Endothelial cell of umbilical vein (primary cell): Measurements from ENCODE around the gene TRDN. TPM values are rescaled to one million over a fixed set of nuclear protein-coding genes. Genes with fewer than 3 reads are reported as not detected.

Experiments
- BruUV-seq: library from RNA; stranded (reverse); fragments of 400-500 nt; replicated peaks from 2 replicates; lab custom pipeline; 2021; lab: Mats Ljungman, UMichigan
- CTCF ChIA-PET: fragments of 300-600, 350-600 bp; sonication (Branson Sonifier 250); formaldehyde crosslinking; loops from one replicate; lab custom pipeline; 2021; ENCODE audit warnings: antibody characterized with exemption, inconsistent platforms; lab: Charles Lee
- POLR2A ChIA-PET: fragments of 300-600, 350-600 bp; sonication (Branson Sonifier 250); formaldehyde crosslinking; loops from one replicate; lab custom pipeline; 2021; ENCODE audit warnings: antibody characterized with exemption, inconsistent platforms; lab: Charles Lee
- DNase-seq: peaks from one replicate; pipeline ENCODE4 v3.0.0-alpha.2; 2011; ENCODE audit warnings: low read depth, low spot score
- FAIRE-seq: peaks from 2 replicates; lab custom pipeline; 2011; peaks lifted over from hg19 to GRCh38; lab: Jason Lieb, UNC
- H2AFZ ChIP-seq: 2 replicates; pipeline ENCODE4 v1.6.0; 2012; ENCODE audit warnings: low read depth, low read length, control low read depth, inconsistent platforms
- H3K27ac ChIP-seq: 2 replicates; pipeline ENCODE4 v1.5.1; 2011; ENCODE audit warnings: low read depth, mild to moderate bottlenecking, control low read depth, low read length, moderate library complexity; ENCODE audit not compliant: insufficient read depth
- H3K27me3 ChIP-seq, 2 experiments: 2 replicates each; pipeline versions ENCODE4 v1.6.0 to v1.6.1; 2011; ENCODE audit warnings: low read length in 2 of 2, mixed read lengths in 1 of 2; ENCODE audit not compliant: control insufficient read depth in 2 of 2, insufficient read depth in 2 of 2
- H3K36me3 ChIP-seq, 2 experiments: 2 replicates in 1 of 2; 3 replicates in 1 of 2; pipeline ENCODE4 v1.5.1; 2011; ENCODE audit warnings: low read length in 2 of 2, mild to moderate bottlenecking in 1 of 2, moderate library complexity in 1 of 2; ENCODE audit not compliant: control insufficient read depth in 2 of 2, insufficient read depth in 2 of 2; ENCODE audit errors: extremely low read depth in 1 of 2
- H3K4me1 ChIP-seq: 3 replicates; pipeline ENCODE4 v1.5.1; 2011; ENCODE audit warnings: mild to moderate bottlenecking, low read length; ENCODE audit not compliant: control insufficient read depth, insufficient read depth; ENCODE audit errors: extremely low read depth
- H3K4me2 ChIP-seq: 2 replicates; pipeline ENCODE4 v1.6.1; 2011; ENCODE audit warnings: low read length, control low read depth, mixed read lengths; ENCODE audit not compliant: insufficient read depth
- H3K4me3 ChIP-seq, 3 experiments: fragments of 200-600 bp in 1 of 3; sonication (generic), shearing (Covaris generic) in 1 of 3; replicated peaks in 1 of 3; 2 replicates each; pipeline ENCODE4 v1.5.1; 2011 to 2016; ENCODE audit warnings: control low read depth in 3 of 3, low read length in 3 of 3, mild to moderate bottlenecking in 2 of 3, inconsistent platforms in 1 of 3, low read depth in 1 of 3, moderate library complexity in 1 of 3; ENCODE audit not compliant: insufficient read depth in 1 of 3
- H3K79me2 ChIP-seq: 2 replicates; pipeline ENCODE4 v1.6.0; 2012; ENCODE audit warnings: low read length, inconsistent platforms; ENCODE audit not compliant: control insufficient read depth, insufficient read depth
- H3K9ac ChIP-seq: replicated peaks from 2 replicates; pipeline ENCODE3; 2011; ENCODE audit warnings: low read length, control low read depth; ENCODE audit not compliant: insufficient read depth; ENCODE audit errors: extremely low read depth
- H3K9me1 ChIP-seq: replicated peaks from 3 replicates; pipeline ENCODE4 v1.6.0; 2011; ENCODE audit warnings: mild to moderate bottlenecking, low read length; ENCODE audit not compliant: control insufficient read depth, insufficient read depth; ENCODE audit errors: extremely low read depth
- H3K9me3 ChIP-seq: replicated peaks from 2 replicates; pipeline ENCODE4 v1.5.1; 2012; ENCODE audit warnings: low read length, inconsistent platforms; ENCODE audit not compliant: control insufficient read depth, insufficient read depth
- H4K20me1 ChIP-seq: replicated peaks from 2 replicates; pipeline ENCODE3; 2011; ENCODE audit warnings: mild to moderate bottlenecking, low read length; ENCODE audit not compliant: control insufficient read depth, insufficient read depth; ENCODE audit errors: extremely low read depth
- EZH2 ChIP-seq: IDR thresholded peaks from 2 replicates; pipeline ENCODE4 v1.6.1; 2012; ENCODE audit warnings: borderline replicate concordance, low read depth, mild to moderate bottlenecking, moderate library complexity, low read length, inconsistent platforms; ENCODE audit not compliant: severe bottlenecking
- FOS ChIP-seq: IDR thresholded peaks from 2 replicates; pipeline ENCODE4 v1.6.1; 2011; ENCODE audit warnings: mild to moderate bottlenecking, low read length, moderate library complexity, borderline replicate concordance; ENCODE audit not compliant: insufficient read depth
- GATA2 ChIP-seq: IDR thresholded peaks from 2 replicates; pipeline ENCODE4 v1.7.0; 2011; ENCODE audit warnings: low read depth, mild to moderate bottlenecking, moderate library complexity, mixed read lengths, low read length; ENCODE audit not compliant: insufficient read length, insufficient read depth
- JUN ChIP-seq: IDR thresholded peaks from 2 replicates; pipeline ENCODE4 v1.6.1; 2011; ENCODE audit warnings: borderline replicate concordance, low read depth; ENCODE audit not compliant: insufficient read length, insufficient read depth
- MYC ChIP-seq: IDR thresholded peaks from one replicate; pipeline ENCODE4 v1.6.1; 2011; ENCODE audit warnings: mild to moderate bottlenecking, low read depth, low read length
- POLR2A ChIP-seq: IDR thresholded peaks from 2 replicates; pipeline ENCODE4 v1.6.1; 2012; ENCODE audit warnings: low read depth, mild to moderate bottlenecking, control low read depth, low read length
- POLR2AphosphoS5 ChIP-seq: IDR thresholded peaks from 2 replicates; pipeline ENCODE4 v1.6.1; 2012; ENCODE audit warnings: low read depth, mild to moderate bottlenecking, control low read depth, low read length, moderate library complexity; ENCODE audit not compliant: insufficient read depth
- dilution Hi-C: fragments of 300-500 bp; cut with MboI; formaldehyde crosslinking; loops from one replicate; pipeline ENCODE4 v1.15.0; 2019; ENCODE audit warnings: low sequenced_read_pairs; ENCODE audit not compliant: extremely low pct_ligation_motif_present
- intact Hi-C: fragments of 100-400 bp; cut with micrococcal nuclease; formaldehyde crosslinking; loops from one replicate; pipeline ENCODE4 v1.10.0; 2022
- polyA plus RNA-seq, 4 experiments: library from polyadenylated mRNA; depleted of rRNA in 3 of 4; stranded (reverse) in 3 of 4; unstranded in 1 of 4; fragments of >200 nt; gene quantifications; 2 replicates each; pipeline versions ENCODE4 v1.2.1 to v1.2.3, GENCODE V29; 2011 to 2012; ENCODE audit warnings: missing spikeins in 1 of 4
- total RNA-seq: library from RNA; stranded (reverse); gene quantifications from 2 replicates; pipeline ENCODE4 v1.2.3, GENCODE V29; 2021
- TF ChIP-seq, protein P1 (sequence below): IDR thresholded peaks from 2 replicates; pipeline ENCODE4 v1.6.1; 2011; ENCODE audit not compliant: insufficient read depth, insufficient read length

The TRDN gene
- total and polyA plus RNA-seq, 2 donors (not counting 3 experiments of a cell fraction or from before 2014, with no cell fraction given): not detected

DNA sequence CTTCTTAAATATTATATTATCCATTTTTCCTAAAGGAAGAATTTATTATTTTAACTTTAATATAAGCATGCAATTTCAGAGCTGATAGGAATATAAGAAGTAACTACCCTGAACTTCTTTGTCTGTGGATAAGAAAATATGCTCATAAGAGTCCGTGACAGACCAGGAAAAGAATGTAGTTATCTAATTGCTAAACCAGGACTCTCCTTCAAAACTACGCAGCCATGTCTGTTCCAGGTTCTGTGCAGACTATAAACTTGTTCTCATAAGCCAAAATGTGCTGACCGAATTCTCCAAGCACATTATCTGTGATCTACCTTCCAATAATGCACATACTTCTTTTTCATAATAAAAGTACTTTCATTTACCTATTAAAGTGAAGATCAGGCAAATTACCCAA, 116.5 kb downstream of the TRDN start:
- no peaks in the 10 kb centered on the region for H3K79me2 ChIP-seq
- H3K4me2 ChIP-seq: no peak overlapping the region
- intact Hi-C loops (no loop called here), dilution Hi-C loops (no loop called here)
- no peaks in the 10 kb centered on the region for H3K9me3 ChIP-seq
- ChIA-PET CTCF (interaction anchor here (1.4 kb wide), 1 partner anchor 195 kb away, joined by 4 read pairs; no protein-coding TSS in a partner anchor), POLR2A (no interaction called here)
- H4K20me1 ChIP-seq: no peaks in the 10 kb centered on the region
- FAIRE-seq (no peak), DNase-seq (no peak)
- no peaks in the 10 kb centered on the region for H3K9me1 ChIP-seq
- no peak overlapping the region for H3K4me3 ChIP-seq
- H3K27ac ChIP-seq: no peak overlapping the region
- no TSS peak for BruUV-seq
- H3K36me3 ChIP-seq: no peaks in the 10 kb centered on the region
- no peak overlapping the region for H3K9ac ChIP-seq
- TF ChIP-seq MYC: no peak
- TF ChIP-seq EZH2: no peak
- TF ChIP-seq FOS: no peak
- no peaks in the 10 kb centered on the region for H3K4me1 ChIP-seq
- no peak overlapping the region for H2AFZ ChIP-seq
- H3K27me3 ChIP-seq: peaks cover 0 to 2% of the 10 kb centered on the region in 2 experiments

DNA sequence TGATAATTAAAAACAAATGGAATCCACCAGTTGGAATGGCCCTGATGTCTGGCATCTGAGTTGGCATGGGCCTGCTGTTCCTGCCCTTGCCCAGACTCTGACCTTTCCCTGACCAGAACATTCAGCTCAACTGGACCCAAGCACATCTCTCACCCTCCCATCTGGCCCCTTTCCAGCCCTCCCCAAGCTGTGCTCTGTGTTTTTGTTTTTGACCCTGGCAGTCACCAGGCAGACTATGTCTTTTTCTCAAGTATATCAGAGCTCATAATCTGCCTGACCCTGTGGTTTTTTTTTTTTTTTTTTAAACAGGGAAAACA, 117.6 kb downstream of the TRDN start:
- Histone ChIP-seq H3K9me3 (no peaks in the 10 kb centered on the region), H3K79me2 (no peaks in the 10 kb centered on the region), H2AFZ (no peak overlapping the region), H3K9me1 (no peaks in the 10 kb centered on the region), H3K27me3 (peaks cover 0 to 2% of the 10 kb centered on the region in 2 experiments), H4K20me1 (no peaks in the 10 kb centered on the region), H3K4me2 (no peak overlapping the region), H3K36me3 (no peaks in the 10 kb centered on the region), H3K27ac (no peak overlapping the region), H3K4me3 (no peak overlapping the region), H3K9ac (no peak overlapping the region), H3K4me1 (no peaks in the 10 kb centered on the region)
- intact Hi-C loops (no loop called here), dilution Hi-C loops (no loop called here)
- DNase-seq: no peak
- BruUV-seq: no TSS peak
- ChIA-PET POLR2A (no interaction called here), CTCF (interaction anchor here (1.4 to 1.6 kb wide), 2 partner anchors 12 to 196 kb away, joined by 4 read pairs; no protein-coding TSS in a partner anchor)
- no peak for FAIRE-seq
- TF ChIP-seq GATA2: no peak
- TF ChIP-seq MYC: no peak
- TF ChIP-seq, protein P1, sequence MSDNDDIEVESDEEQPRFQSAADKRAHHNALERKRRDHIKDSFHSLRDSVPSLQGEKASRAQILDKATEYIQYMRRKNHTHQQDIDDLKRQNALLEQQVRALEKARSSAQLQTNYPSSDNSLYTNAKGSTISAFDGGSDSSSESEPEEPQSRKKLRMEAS: no peak
- TF ChIP-seq POLR2A: no peak
- no peak for TF ChIP-seq POLR2AphosphoS5
- TF ChIP-seq FOS: no peak
- TF ChIP-seq EZH2: no peak
- TF ChIP-seq JUN: no peak
